ENCODE measurements around the gene RBBP5. TPM values are rescaled to one million over a fixed set of nuclear protein-coding genes. Genes with fewer than 3 reads are reported as not detected.

RBBP5 gene
- total RNA-seq, 1 experiment from 2014 or later: 19.0 TPM

DNA sequence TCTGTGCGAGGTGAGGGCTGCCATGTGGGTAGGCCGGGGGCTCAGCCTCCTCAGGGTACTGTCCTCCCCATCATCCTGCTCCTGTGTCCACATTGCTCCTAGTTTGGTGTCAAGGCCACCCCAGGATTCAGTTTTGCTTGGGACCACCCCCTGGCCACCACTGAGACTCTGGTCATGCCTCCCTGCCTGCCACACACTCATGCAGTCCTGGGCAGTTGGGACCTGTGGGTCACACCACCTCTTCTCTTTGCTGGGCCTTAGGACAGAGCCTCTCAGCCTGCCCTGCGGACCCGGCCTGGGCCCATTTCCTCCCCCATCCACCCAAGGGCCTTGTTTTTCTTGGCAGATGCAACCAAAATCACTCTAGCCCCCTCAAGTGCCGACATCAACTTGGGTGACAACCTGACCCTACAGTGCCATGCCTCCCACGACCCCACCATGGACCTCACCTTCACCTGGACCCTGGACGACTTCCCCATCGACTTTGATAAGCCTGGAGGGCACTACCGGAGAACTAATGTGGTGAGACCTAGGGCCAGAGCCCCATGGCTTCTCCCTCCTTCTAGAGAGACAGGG is 56.9 kb downstream of the RBBP5 start:
- Mint-ChIP-seq H3K4me3 (ENCODE audit: unreplicated experiment) (no peak overlapping the region), H3K36me3 (ENCODE audit: insufficient read depth, unreplicated experiment) (no peaks in the 10 kb centered on the region), H3K27me3 (ENCODE audit: insufficient read depth, unreplicated experiment) (peaks cover 2% of the 10 kb centered on the region), H3K27ac (ENCODE audit: unreplicated experiment) (no peak overlapping the region), H3K9me3 (ENCODE audit: unreplicated experiment) (no peaks in the 10 kb centered on the region), H3K4me1 (ENCODE audit: low read depth, unreplicated experiment) (no peaks in the 10 kb centered on the region)
- no peaks in the 10 kb centered on the region for H3K9me3 ChIP-seq
- intact Hi-C loops (cut with micrococcal nuclease; ENCODE audit: unreplicated experiment): no loop called here
- H3K27me3 ChIP-seq (replicated peaks; ENCODE audit: control insufficient read depth, insufficient read depth, low read length): no peaks in the 10 kb centered on the region
- DNase-seq: no peak
- no TSS peak for BruUV-seq (replicated peaks)
- ChIA-PET CTCF (no interaction called here), POLR2A (no interaction called here)
- H3K36me3 ChIP-seq (ENCODE audit: control insufficient read depth, insufficient read depth, low read length): no peaks in the 10 kb centered on the region
- TF ChIP-seq CTCF (IDR thresholded peaks at IDR 0.05; ENCODE audit: insufficient read depth in 1 of 2, low read depth in 1 of 2, low read length in 1 of 2, severe bottlenecking in 1 of 2, unreplicated experiment in 1 of 2): no peak
- H3K4me1 ChIP-seq: peaks cover 5% of the 10 kb centered on the region; the same call in 1 of the 2 replicates
- H3K4me3 ChIP-seq (ENCODE audit: low read depth, low read length): no peak overlapping the region

- H3K27me3 Mint-ChIP-seq (ENCODE audit: insufficient read depth, unreplicated experiment): peaks cover 2% of the 10 kb centered on the region
- H3K4me3 Mint-ChIP-seq (ENCODE audit: unreplicated experiment): no peak overlapping the region
- intact Hi-C loops (cut with micrococcal nuclease; ENCODE audit: unreplicated experiment): no loop called here
- ChIA-PET CTCF (interaction anchor here (0.6 to 0.9 kb wide), 2 partner anchors 75 to 257 kb away, joined by 3 to 4 read pairs; no protein-coding TSS in a partner anchor), POLR2A (no interaction called here)
- no peaks in the 10 kb centered on the region for H3K36me3 Mint-ChIP-seq (ENCODE audit: insufficient read depth, unreplicated experiment)
- DNase-seq: no peak
- H3K4me3 ChIP-seq (ENCODE audit: low read depth, low read length): no peak overlapping the region
- no peaks in the 10 kb centered on the region for H3K9me3 Mint-ChIP-seq (ENCODE audit: unreplicated experiment)
- TF ChIP-seq CTCF (IDR thresholded peaks at IDR 0.05; ENCODE audit: insufficient read depth in 1 of 2, low read depth in 1 of 2, low read length in 1 of 2, severe bottlenecking in 1 of 2, unreplicated experiment in 1 of 2): no peak
- H3K27me3 ChIP-seq (replicated peaks; ENCODE audit: control insufficient read depth, insufficient read depth, low read length): no peaks in the 10 kb centered on the region
- H3K9me3 ChIP-seq: no peaks in the 10 kb centered on the region
- H3K4me1 ChIP-seq: peaks cover 6% of the 10 kb centered on the region; the same call in 1 of the 2 replicates
- BruUV-seq (replicated peaks): no TSS peak
- H3K4me1 Mint-ChIP-seq (ENCODE audit: low read depth, unreplicated experiment): no peaks in the 10 kb centered on the region
- H3K27ac Mint-ChIP-seq (ENCODE audit: unreplicated experiment): no peak overlapping the region
- no peaks in the 10 kb centered on the region; the same call in 1 of the 2 replicates for H3K36me3 ChIP-seq (ENCODE audit: control insufficient read depth, insufficient read depth, low read length)
Measured at GRCh38 chr1:205064301-205064700, 57.5 kb downstream of the RBBP5 start.

GRCh38 chr1:205062895-205063294 is 58.9 kb downstream of the RBBP5 start:
- Histone ChIP-seq H3K9me3 (no peaks in the 10 kb centered on the region), H3K36me3 (ENCODE audit: control insufficient read depth, insufficient read depth, low read length) (no peaks in the 10 kb centered on the region; the same call in 1 of the 2 replicates), H3K4me1 (peaks cover 6% of the 10 kb centered on the region; the same call in 1 of the 2 replicates), H3K27me3 (replicated peaks; ENCODE audit: control insufficient read depth, insufficient read depth, low read length) (no peaks in the 10 kb centered on the region), H3K4me3 (ENCODE audit: low read depth, low read length) (no peak overlapping the region)
- Mint-ChIP-seq H3K36me3 (ENCODE audit: insufficient read depth, unreplicated experiment) (no peaks in the 10 kb centered on the region), H3K4me3 (ENCODE audit: unreplicated experiment) (no peak overlapping the region), H3K9me3 (ENCODE audit: unreplicated experiment) (no peaks in the 10 kb centered on the region), H3K27me3 (ENCODE audit: insufficient read depth, unreplicated experiment) (peaks cover 2% of the 10 kb centered on the region), H3K4me1 (ENCODE audit: low read depth, unreplicated experiment) (no peaks in the 10 kb centered on the region), H3K27ac (ENCODE audit: unreplicated experiment) (no peak overlapping the region)
- ChIA-PET CTCF (interaction anchor here (1.8 kb wide), 1 partner anchor 87 kb away, joined by 40 read pairs; no protein-coding TSS in a partner anchor), POLR2A (no interaction called here)
- no TSS peak for BruUV-seq (replicated peaks)
- intact Hi-C loops (cut with micrococcal nuclease; ENCODE audit: unreplicated experiment): no loop called here
- DNase-seq: no peak
- TF ChIP-seq CTCF (IDR thresholded peaks at IDR 0.05; ENCODE audit: insufficient read depth in 1 of 2, low read depth in 1 of 2, low read length in 1 of 2, severe bottlenecking in 1 of 2, unreplicated experiment in 1 of 2): no peak

Measured in Caco-2 (cell line).